Body of pancreas (tissue), 4 donors: Measurements from ENCODE around the gene SEZ6L. TPM values are rescaled to one million over a fixed set of nuclear protein-coding genes. Genes with fewer than 3 reads are reported as not detected.
"Not testable (repeated sequence)": the region's sequence is repeated elsewhere in the genome, so short reads cannot be mapped to it uniquely, and the experiment has no call there.

Experiments used
- ATAC-seq: fragments of 150-250 bp; one replicate; pipeline ENCODE4 v1.9.1; 2016
- DNase-seq, 4 donors: peaks; one replicate each; pipeline ENCODE4 v3.0.0-alpha.2; 2019
- H3K27ac ChIP-seq, 4 donors: fragments of 200-600 bp; sonication (generic); 1 replicate in 3 of 4; 2 replicates in 1 of 4; pipeline versions ENCODE4 v1.5.1 to v1.6.1; 2016 to 2019; ENCODE audit warnings: mild to moderate bottlenecking in 1 of 4, mixed read lengths in 1 of 4, moderate library complexity in 1 of 4
- H3K27me3 ChIP-seq, 2 donors: fragments of 200-600 bp; sonication (generic); one replicate each; pipeline ENCODE4 v1.6.0; 2016; ENCODE audit warnings: mild to moderate bottlenecking in 1 of 2
- H3K36me3 ChIP-seq, 2 donors: fragments of 200-600 bp; sonication (generic); replicated peaks in 1 of 2; 2 replicates each; pipeline ENCODE4 v1.5.1; 2016; ENCODE audit warnings: low read depth in 2 of 2; ENCODE audit not compliant: insufficient read depth in 1 of 2
- H3K4me1 ChIP-seq: fragments of 200-600 bp; sonication (generic); one replicate; pipeline ENCODE4 v1.6.0; 2016
- H3K4me3 ChIP-seq, 2 donors: fragments of 200-600 bp; sonication (generic); 1 replicate in 1 of 2; 2 replicates in 1 of 2; pipeline ENCODE4 v1.5.1; 2016 to 2019
- H3K9me3 ChIP-seq, 3 donors: fragments of 200-600 bp; sonication (generic); 1 replicate in 2 of 3; 2 replicates in 1 of 3; pipeline ENCODE4 v1.5.1; 2016
- CTCF ChIP-seq, 7 experiments: fragments of 450-650 bp in 4 of 7; fragments of 200-600 bp in 3 of 7; sonication (generic) in 3 of 7; IDR thresholded peaks; one replicate each; pipeline ENCODE4 v1.5.1; 2016 to 2019; ENCODE audit warnings: antibody characterized with exemption in 7 of 7
- POLR2A ChIP-seq, 3 donors: fragments of 450-650 bp; IDR thresholded peaks; one replicate each; pipeline ENCODE4 v1.6.1; 2016; ENCODE audit warnings: antibody characterized with exemption in 3 of 3, mild to moderate bottlenecking in 2 of 3
- WGBS, 2 donors: methylation state at CpG; one replicate each; pipeline ENCODE4 v1.1.5; 2017; 5-methylcytosine and 5-hydroxymethylcytosine counted together
- intact Hi-C: fragments of 100-400 bp; cut with DNase I; formaldehyde crosslinking; loops from one replicate; pipeline ENCODE4 v1.15.1; 2023
- total RNA-seq, 2 donors: library from RNA; depleted of rRNA; stranded (reverse); fragments of >200 nt; gene quantifications; one replicate each; pipeline ENCODE4 v1.1.0, GENCODE V29; 2016

Gene SEZ6L
- total RNA-seq, 2 donors from 2014 or later, result 0.33 to 0.52 TPM

GRCh38 chr22:26404851-26405421 is 235.7 kb downstream of the SEZ6L start:
- H3K27me3 ChIP-seq, result no peaks in the 10 kb centered on the region
- no peaks in the 10 kb centered on the region for H3K36me3 ChIP-seq
- DNase-seq (no peak), ATAC-seq (no peak)
- intact Hi-C loops, result no loop called here
- no peaks in the 10 kb centered on the region for H3K9me3 ChIP-seq
- TF ChIP-seq CTCF (IDR thresholded peaks at IDR 0.05) (no peak), POLR2A (IDR thresholded peaks at IDR 0.05) (no peak)
- no peaks in the 10 kb centered on the region for H3K4me1 ChIP-seq
- no peak overlapping the region for H3K27ac ChIP-seq
- H3K4me3 ChIP-seq, result no peak overlapping the region
- 29 to 35% methylated on average over 6 of the region's 6 CpGs for WGBS, 2 donors

DNA sequence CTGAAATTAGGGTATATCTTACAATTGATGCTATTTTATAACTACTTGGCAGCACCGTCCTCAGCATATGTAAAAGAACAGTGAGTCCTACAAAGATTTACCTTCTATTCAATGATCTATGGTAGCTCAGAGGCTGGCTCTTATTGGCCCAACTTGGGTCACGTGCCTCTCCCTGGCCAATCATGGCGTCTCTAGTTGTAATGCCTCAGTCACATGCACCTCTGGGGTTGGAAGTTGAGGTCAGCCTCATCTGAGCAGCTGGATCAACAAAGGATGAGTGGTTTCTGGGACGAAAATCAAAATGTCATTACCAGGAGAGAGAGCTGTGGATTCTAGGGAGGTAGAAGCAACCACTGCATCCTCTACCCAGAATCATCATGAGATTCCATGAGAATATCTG is 236.9 kb downstream of the SEZ6L start:
- TF ChIP-seq CTCF (IDR thresholded peaks at IDR 0.05), result no peak
- no peak for TF ChIP-seq POLR2A (IDR thresholded peaks at IDR 0.05)
- 67 to 78% methylated on average over 3 to 4 of the region's 4 CpGs for WGBS, 2 donors
- Histone ChIP-seq H3K36me3 (no peaks in the 10 kb centered on the region), H3K27ac (no peak overlapping the region), H3K4me1 (no peaks in the 10 kb centered on the region), H3K9me3 (no peaks in the 10 kb centered on the region), H3K27me3 (no peaks in the 10 kb centered on the region), H3K4me3 (no peak overlapping the region)
- intact Hi-C loops, result no loop called here
- DNase-seq (no peak), ATAC-seq (no peak)

DNA sequence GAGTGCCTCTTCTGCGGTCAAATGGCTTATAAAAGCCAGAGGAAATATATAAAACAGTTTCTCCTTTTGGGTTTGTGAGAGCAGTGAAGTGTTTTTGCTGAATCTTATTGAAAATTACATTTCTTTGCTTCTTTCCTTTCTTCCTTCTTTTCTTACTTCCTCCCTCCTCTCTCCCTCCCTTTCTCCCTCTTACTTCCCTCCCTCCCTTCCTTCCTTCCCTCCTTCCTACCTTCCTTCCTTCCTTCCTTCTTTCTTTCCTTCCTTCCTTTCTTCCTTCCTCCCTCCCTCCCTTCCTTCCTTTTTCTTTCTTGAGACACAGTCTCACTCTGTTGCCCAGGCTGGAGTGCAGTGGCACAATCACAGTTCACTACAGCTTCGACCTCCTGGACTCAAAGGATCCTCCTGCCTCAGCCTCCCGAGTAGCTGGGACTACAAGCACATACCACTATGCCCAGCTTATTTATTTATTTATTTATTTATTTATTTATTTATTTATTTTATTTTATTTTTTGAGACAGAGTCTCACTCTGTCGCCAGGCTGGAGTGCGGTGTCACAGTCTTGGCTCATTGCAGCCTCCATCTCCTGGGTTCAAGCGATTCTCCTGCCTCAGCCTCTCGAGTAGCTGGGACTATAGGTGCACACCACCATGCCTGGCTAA is 239.4 kb downstream of the SEZ6L start:
- 82 to 86% methylated on average over 7 of the region's 7 CpGs for WGBS, 2 donors
- ATAC-seq, H3K4me3 ChIP-seq, H3K9me3 ChIP-seq, H3K4me1 ChIP-seq, H3K27ac ChIP-seq, DNase-seq, H3K36me3 ChIP-seq, intact Hi-C loops, H3K27me3 ChIP-seq: not testable (repeated sequence)

DNA sequence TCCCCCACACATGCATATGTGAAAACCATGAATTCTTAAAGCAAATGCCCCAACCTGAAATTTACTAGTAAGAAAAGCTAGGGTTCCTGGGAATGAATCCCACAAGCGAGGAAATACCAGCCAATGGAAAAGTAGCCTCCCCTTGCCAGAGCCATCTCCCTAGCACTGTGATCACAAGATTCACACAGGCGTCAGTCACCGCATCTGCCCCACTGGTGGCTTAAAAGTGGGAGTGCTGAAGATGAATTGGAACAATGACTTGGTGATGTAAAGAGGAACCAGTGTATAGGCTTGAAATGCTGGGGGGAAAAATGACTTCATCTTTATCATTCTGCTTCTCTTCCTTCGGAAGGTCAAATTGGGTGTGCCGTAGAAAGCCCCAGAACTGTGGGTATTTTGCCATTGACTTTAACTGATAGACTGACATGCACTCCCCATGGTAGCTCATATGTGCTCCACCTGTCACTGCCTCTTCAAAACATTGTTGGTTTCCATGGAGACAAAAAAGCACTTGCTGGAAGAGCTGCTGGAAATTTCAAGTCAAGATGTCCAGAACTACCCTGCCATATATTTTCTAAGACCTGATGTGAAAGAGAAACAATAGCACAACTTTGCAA is 240.6 kb downstream of the SEZ6L start:
- ATAC-seq (no peak), DNase-seq (no peak)
- Histone ChIP-seq H3K9me3 (no peaks in the 10 kb centered on the region), H3K36me3 (no peaks in the 10 kb centered on the region), H3K4me1 (no peaks in the 10 kb centered on the region), H3K27me3 (no peaks in the 10 kb centered on the region), H3K27ac (no peak overlapping the region), H3K4me3 (no peak overlapping the region)
- 61 to 64% methylated on average over 5 of the region's 5 CpGs for WGBS, 2 donors
- TF ChIP-seq CTCF (IDR thresholded peaks at IDR 0.05), result no peak
- no peak for TF ChIP-seq POLR2A (IDR thresholded peaks at IDR 0.05)
- intact Hi-C loops, result no loop called here

DNA sequence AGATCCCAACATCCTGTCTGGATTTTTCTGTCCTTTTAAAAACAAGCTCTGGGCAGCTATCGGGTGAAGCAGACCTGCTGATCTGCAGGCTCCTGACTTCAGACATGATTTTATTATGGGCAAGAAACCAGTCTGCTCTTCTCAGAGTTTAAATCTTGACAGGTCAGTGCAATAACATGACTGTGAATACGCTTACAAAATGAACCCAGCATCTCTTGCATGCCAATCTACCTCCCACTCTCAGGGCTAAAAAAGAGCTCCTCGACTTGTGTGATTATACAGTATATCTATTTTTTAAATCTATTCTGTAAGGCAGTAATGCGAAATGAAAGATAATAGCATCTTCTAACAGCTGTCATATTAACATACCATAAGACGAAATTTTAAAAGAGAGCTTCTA is 241.1 kb downstream of the SEZ6L start:
- no peak overlapping the region for H3K4me3 ChIP-seq
- H3K9me3 ChIP-seq, result no peaks in the 10 kb centered on the region
- intact Hi-C loops, result no loop called here
- no peak overlapping the region for H3K27ac ChIP-seq
- DNase-seq (no peak), ATAC-seq (no peak)
- H3K27me3 ChIP-seq, result no peaks in the 10 kb centered on the region
- H3K4me1 ChIP-seq, result no peaks in the 10 kb centered on the region
- H3K36me3 ChIP-seq, result no peaks in the 10 kb centered on the region
- no peak for TF ChIP-seq CTCF (IDR thresholded peaks at IDR 0.05)
- no peak for TF ChIP-seq POLR2A (IDR thresholded peaks at IDR 0.05)
- 52 to 69% methylated on average over 5 of the region's 5 CpGs for WGBS, 2 donors
